NK-92 (cell line): Measurements from ENCODE around the gene ZNF462.

ENCODE experiments used
- DNase-seq: peaks from one replicate; lab custom pipeline; 2025; ENCODE audit not compliant: unreplicated experiment; lab: John Stamatoyannopoulos, UW

ZNF462 gene

GRCh38 chr9:106925392-106925791 lies 62.4 kb downstream of the ZNF462 start:
- no peak for DNase-seq

GRCh38 chr9:106927916-106928315 lies 65.0 kb downstream of the ZNF462 start:
- DNase-seq, result no peak

- no peak for DNase-seq
These were observed 65.4 kb downstream of the ZNF462 start for GRCh38 chr9:106928350-106928749.

- no peak for DNase-seq
These were observed 66.7 kb downstream of the ZNF462 start for GRCh38 chr9:106929471-106930177.

- DNase-seq, result no peak
These were observed 67.5 kb downstream of the ZNF462 start for GRCh38 chr9:106930477-106930876.

- no peak for DNase-seq
These were observed 68.5 kb downstream of the ZNF462 start for GRCh38 chr9:106931466-106931865.

GRCh38 chr9:106932178-106932577 lies 69.2 kb downstream of the ZNF462 start:
- DNase-seq, result no peak

- DNase-seq, result no peak
These were observed 69.7 kb downstream of the ZNF462 start for GRCh38 chr9:106932675-106933074.

- DNase-seq, result no peak
These were observed 70.5 kb downstream of the ZNF462 start for GRCh38 chr9:106933470-106933869.

GRCh38 chr9:106934442-106935238 lies 71.7 kb downstream of the ZNF462 start:
- no peak for DNase-seq

GRCh38 chr9:106936680-106937079 lies 73.7 kb downstream of the ZNF462 start:
- no peak for DNase-seq

GRCh38 chr9:106941916-106942315 lies 79.0 kb downstream of the ZNF462 start:
- no peak for DNase-seq

- DNase-seq, result no peak
These were observed 83.0 kb downstream of the ZNF462 start for GRCh38 chr9:106945727-106946660.

- DNase-seq, result no peak
These were observed 84.3 kb downstream of the ZNF462 start for GRCh38 chr9:106947106-106947900.

- DNase-seq, result no peak
These were observed 90.2 kb downstream of the ZNF462 start for GRCh38 chr9:106953174-106953573.

GRCh38 chr9:106954558-106954957 lies 91.6 kb downstream of the ZNF462 start:
- no peak for DNase-seq

- DNase-seq, result no peak
These were observed 92.2 kb downstream of the ZNF462 start for GRCh38 chr9:106954974-106955850.

GRCh38 chr9:106956971-106957370 lies 94.0 kb downstream of the ZNF462 start:
- DNase-seq, result no peak

GRCh38 chr9:106958955-106959657 lies 96.1 kb downstream of the ZNF462 start:
- no peak for DNase-seq
